ENCODE measurements around the gene SYT17.

DNA sequence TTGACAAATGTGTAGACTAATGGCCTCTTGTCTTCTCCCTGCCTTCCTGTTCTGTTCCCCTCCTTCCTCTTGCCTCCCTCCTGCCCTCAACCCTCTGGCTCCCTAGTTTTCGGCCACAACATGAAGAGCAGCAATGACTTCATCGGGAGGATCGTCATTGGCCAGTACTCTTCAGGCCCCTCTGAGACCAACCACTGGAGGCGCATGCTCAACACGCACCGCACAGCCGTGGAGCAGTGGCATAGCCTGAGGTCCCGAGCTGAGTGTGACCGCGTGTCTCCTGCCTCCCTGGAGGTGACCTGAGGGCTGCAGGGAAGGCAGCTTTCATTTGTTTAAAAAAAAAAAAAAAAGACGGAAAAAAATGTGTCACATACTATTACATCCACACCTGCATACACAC is 98.7 kb downstream of the SYT17 start:
- TF ChIP-seq CTCF (conservative IDR thresholded peaks at IDR 0.05), result no peak
- TF ChIP-seq EZH2 (IDR thresholded peaks at IDR 0.05; ENCODE audit: low read depth), result no peak

Data from PC-9 (cell line).